ENCODE data around the gene CADM1.

DNA sequence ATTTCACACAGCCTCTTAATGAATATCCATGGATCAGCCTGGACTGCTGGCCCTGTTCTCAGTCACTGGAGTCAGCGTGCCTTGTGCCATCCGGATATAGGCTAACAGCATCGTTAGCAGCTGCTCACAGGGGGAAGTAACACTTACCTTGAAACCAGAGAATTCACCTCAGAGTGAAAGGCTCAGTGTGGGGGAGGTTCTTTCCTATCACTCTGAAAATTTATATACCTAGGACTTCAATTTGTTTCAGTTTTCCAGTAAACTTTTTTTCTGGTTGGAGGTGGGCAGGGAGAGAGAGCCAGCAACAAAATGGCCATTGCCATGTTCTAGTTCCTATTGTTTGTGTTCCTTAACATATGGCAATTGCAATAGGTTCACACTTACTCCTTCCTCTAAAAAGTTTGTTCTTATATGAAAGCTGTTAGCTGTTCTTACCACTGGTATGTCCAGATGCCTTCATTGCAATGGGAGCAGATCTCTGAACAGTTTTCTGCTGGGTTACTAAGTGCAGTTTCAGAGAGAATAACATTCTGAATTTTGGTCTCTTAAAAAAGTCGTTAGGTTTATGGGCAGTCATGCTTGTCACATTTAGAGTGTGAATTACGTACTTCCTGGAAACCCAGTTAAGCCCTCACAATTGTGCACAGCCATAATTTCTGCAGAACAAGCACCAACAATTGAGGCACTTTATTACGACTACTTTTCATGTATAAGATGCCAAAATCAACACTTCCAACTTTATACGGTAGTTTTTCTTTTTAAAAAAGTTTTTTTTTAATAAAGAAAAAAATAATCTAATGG is 247.6 kb downstream of the CADM1 start:
- no peak for TF ChIP-seq POLR2A (IDR thresholded peaks at IDR 0.05)
- TF ChIP-seq, protein P1, sequence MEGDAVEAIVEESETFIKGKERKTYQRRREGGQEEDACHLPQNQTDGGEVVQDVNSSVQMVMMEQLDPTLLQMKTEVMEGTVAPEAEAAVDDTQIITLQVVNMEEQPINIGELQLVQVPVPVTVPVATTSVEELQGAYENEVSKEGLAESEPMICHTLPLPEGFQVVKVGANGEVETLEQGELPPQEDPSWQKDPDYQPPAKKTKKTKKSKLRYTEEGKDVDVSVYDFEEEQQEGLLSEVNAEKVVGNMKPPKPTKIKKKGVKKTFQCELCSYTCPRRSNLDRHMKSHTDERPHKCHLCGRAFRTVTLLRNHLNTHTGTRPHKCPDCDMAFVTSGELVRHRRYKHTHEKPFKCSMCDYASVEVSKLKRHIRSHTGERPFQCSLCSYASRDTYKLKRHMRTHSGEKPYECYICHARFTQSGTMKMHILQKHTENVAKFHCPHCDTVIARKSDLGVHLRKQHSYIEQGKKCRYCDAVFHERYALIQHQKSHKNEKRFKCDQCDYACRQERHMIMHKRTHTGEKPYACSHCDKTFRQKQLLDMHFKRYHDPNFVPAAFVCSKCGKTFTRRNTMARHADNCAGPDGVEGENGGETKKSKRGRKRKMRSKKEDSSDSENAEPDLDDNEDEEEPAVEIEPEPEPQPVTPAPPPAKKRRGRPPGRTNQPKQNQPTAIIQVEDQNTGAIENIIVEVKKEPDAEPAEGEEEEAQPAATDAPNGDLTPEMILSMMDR (IDR thresholded peaks at IDR 0.05): no peak

Data from prostate gland (tissue), 2 donors.